HG02840 (cell line): ENCODE results near the gene NFKBIA.
"Not testable (repeated sequence)": the region's sequence is repeated elsewhere in the genome, so short reads cannot be mapped to it uniquely, and the experiment has no call there.

Source experiments
- ATAC-seq: cut with Tn5 transposase; IDR thresholded peaks from one replicate; pipeline ENCODE4 v1.9.1; 2021; ENCODE audit warnings: mild to moderate bottlenecking, moderate library complexity, moderate number of reproducible peaks; ENCODE audit not compliant: unreplicated experiment, low FRiP score

Gene NFKBIA

GRCh38 chr14:35393826-35394225 is 10.7 kb downstream of the NFKBIA start:
- no peak for ATAC-seq

- no peak for ATAC-seq
Observed at GRCh38 chr14:35392103-35392502, 12.4 kb downstream of the NFKBIA start.

- ATAC-seq, result no peak
Observed at GRCh38 chr14:35391388-35391710, 13.2 kb downstream of the NFKBIA start.

GRCh38 chr14:35390577-35391387 is 13.8 kb downstream of the NFKBIA start:
- ATAC-seq, result no peak

GRCh38 chr14:35389315-35389667 is 15.3 kb downstream of the NFKBIA start:
- no peak for ATAC-seq

DNA sequence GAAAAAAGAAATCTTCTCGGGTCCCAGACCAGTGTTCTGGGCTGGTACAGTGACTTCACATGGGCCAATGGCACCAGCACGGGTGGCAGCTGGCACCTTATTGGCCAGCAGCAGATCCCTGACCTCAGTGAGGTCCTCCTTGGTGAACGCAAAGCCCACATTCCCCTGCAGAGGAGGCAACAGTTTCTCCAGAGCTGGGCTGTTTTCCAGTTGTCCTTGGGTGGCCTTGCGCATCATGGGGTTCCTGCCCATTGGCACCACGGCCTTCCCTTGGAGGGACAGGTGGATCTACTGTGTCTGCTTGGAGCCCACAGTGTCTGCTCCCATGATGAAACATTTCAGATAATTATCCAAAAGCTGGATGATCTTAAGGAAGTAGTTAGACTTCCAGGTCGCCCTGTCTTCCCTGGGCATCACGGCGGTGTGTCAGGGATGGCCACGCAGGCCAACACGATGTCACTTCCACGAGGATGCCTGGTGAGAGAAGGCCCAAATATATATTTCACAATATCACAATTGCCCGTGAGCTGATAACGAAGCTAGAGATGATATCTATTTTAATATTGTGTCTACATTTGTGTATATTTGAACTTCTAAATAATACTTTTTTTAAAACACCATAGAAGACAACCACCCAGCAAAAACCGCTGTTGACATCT is 15.8 kb downstream of the NFKBIA start:
- ATAC-seq, result no peak

- no peak for ATAC-seq
Observed at GRCh38 chr14:35387713-35388579, 16.6 kb downstream of the NFKBIA start.

- no peak for ATAC-seq
Observed at GRCh38 chr14:35387219-35387618, 17.3 kb downstream of the NFKBIA start.

DNA sequence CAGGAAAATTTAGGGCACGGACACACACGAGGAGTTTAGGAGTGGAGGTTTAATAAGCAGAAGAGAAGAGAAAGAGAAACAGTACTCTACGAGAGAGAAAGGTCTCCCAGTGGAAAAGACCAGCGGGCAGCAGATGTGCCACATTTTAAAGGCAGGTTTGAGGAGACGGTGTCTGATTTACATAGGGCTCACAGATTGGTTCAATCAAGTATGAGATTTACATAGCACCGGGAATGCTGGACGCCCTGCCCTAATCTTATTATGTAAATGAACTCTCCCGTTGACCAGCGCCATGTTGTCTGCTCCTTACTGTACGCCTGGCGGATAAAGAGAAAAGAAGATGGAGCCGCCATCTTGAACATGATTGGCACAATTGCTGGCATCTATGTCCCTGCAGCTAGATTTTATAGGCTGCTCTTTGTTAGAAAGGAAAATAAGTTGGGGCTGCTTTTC is 17.9 kb downstream of the NFKBIA start:
- no peak for ATAC-seq

GRCh38 chr14:35385042-35385839 is 19.3 kb downstream of the NFKBIA start:
- no peak for ATAC-seq

DNA sequence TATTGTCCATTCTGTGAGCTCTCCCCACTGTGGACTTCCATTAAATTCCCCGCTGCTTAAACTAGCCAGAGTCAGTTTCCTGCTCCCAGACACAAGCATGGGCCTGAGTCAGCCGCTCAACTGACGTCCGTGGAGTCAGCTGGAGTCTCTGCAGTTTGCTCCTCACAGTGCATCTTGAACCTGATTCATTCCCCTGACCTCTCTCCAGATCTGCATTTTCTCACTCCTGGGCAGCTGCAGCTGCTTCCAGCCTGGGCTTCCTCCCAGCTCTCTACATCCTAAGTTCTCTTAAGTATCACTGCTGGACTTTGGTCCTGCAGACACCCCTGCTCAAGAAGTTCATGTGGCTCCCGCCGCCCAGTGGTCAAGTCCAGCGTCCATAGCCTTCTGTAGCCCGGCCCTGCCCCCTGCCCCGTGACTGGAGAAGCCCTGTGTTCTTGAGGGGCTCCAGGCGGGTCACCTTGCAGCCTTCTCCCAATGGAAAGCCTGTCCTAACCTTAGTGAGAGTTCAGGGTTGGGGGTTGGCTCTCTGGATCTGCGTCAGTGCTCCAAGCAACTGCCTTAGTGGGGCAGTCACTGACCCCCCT is 20.0 kb downstream of the NFKBIA start:
- no peak for ATAC-seq

DNA sequence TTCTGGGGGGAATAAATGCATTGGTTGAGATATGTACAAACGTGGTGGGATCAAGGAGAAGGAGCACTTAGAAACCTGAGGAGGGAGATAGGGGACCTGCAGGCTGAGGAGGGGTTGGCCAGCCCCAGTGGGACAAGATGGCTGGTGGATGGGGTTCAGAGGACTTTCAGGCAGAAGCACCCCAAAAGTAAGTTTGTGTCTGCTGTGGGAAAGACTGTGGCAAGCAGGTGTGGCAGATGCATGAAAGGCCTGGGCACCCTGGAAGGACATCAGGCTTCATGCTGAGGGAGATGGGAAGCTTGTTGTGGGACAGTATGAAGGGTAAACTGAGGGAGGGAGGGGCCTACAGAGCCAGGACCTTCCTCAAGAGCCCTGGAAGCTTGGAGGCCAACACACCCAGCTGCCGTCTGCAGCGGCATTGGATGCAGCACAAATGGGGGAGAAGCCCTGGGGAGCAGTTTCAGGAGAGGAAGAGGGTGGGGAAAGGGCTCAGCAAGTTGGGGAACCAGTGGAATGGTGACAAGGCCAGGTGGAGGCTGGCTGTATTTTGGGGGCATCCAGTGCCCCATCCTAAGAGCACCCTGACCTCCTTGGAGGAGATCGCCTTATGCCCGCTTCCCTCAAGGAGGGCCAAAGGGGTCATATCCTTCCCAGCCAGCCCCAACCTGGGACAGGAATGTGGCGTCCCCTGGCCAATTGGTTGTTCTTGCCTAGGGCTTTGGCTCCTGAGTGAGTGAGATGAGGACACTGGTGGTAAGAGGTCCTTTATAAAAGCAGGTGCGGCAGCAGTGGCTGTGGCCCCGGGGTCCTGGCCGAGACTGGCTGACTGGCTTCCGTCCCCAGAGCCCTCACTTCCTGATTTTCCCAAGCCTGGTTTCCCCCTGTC is 20.7 kb downstream of the NFKBIA start:
- no peak for ATAC-seq

GRCh38 chr14:35380794-35381193 is 23.8 kb downstream of the NFKBIA start:
- ATAC-seq, result no peak

DNA sequence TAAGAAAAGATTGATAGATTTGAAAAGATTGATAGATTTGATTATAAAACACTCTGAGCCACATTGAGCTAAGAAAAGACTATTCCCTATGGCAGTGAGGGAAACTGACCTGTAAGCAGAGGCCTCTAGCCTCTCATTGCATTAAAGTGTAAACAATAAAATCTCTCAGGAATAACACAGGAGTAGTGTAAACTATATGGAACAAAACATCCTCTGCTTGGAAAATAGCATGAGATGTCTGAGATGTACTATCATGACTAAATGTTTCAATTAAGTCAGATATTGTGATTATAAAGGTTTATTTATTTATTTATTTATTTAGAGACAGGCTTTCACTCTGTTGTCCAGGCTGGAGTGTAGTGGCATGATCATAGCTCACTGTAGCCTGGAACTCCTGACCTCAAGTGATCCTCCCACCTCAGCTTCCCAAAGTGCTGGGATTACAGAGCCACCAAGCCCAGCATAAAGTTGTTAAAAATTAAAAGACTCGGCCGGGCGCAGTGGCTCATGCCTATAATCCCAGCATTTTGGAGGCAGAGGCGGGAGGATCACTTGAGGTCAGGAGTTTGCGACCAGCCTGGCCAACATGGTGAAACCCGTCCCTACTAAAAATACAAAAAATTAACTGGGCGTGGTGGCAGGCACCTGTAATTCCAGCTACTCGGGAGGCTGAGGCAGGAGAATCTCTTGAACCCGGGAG is 25.2 kb downstream of the NFKBIA start:
- not testable (repeated sequence) for ATAC-seq

- no peak for ATAC-seq
Observed at GRCh38 chr14:35378425-35379233, 25.9 kb downstream of the NFKBIA start.

DNA sequence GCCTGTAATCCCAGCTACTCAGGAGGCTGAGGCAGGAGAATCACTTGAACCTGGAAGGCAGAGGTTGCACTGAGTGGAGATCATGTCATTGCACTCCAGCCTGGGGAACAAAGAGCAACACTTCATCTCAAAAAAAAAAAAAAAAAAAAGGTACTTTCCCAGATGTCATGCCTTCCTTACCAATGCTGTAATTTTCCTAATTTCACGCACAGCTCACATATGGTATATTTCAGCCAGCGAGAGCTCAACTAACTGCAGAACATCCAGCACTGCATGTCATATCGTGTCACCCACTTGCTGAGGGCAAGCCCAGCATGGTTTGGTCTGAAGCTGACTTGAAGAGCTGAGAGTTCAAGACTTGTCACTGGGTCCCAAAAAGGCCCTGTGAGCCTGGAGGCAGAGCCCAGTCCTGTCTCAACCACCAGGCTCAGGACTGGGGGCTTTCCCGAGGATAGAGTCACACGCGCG is 29.0 kb downstream of the NFKBIA start:
- no peak for ATAC-seq

- no peak for ATAC-seq
Observed at GRCh38 chr14:35374263-35374712, 30.3 kb downstream of the NFKBIA start.
